HepG2 (cell line): ENCODE results near the gene PIM3. TPM values are rescaled to one million over a fixed set of nuclear protein-coding genes. Genes with fewer than 3 reads are reported as not detected.
A peak's percentile ranks its signal among the peaks of the same experiment; 100 is the strongest.

Source experiments
- ATF2 ChIP-seq: sonication (generic); formaldehyde crosslinking; IDR thresholded peaks from 2 replicates; pipeline ENCODE4 v1.4.0; 2020; ENCODE audit warnings: missing genetic modification reagents
- BCL3 ChIP-seq: sonication (generic); formaldehyde crosslinking; IDR thresholded peaks from 2 replicates; pipeline ENCODE4 v1.5.1; 2020; ENCODE audit warnings: mild to moderate bottlenecking, missing genetic modification reagents, moderate library complexity
- CREB1 ChIP-seq, 2 experiments: fragments of 450-650 bp in 1 of 2; IDR thresholded peaks; 2 replicates each; pipeline ENCODE4 v1.6.1; 2016 to 2017; ENCODE audit warnings: control low read depth in 1 of 2, mild to moderate bottlenecking in 1 of 2, missing compliant biosample characterization in 1 of 2, missing genetic modification characterization in 1 of 2
- FOSL1 ChIP-seq: sonication (generic); formaldehyde crosslinking; IDR thresholded peaks from 2 replicates; pipeline ENCODE4 v1.9.0; 2021; ENCODE audit warnings: missing genetic modification reagents, borderline replicate concordance
- GFI1 ChIP-seq: sonication (generic); formaldehyde crosslinking; IDR thresholded peaks from 2 replicates; pipeline ENCODE4 v1.5.0; 2020; ENCODE audit warnings: missing genetic modification reagents, mild to moderate bottlenecking, borderline replicate concordance
- HOXA9 ChIP-seq: sonication (generic); formaldehyde crosslinking; IDR thresholded peaks from 2 replicates; pipeline ENCODE4 v1.8.1; 2022; ENCODE audit warnings: missing genetic modification reagents, mild to moderate bottlenecking, moderate library complexity, borderline replicate concordance
- MIER3 ChIP-seq: IDR thresholded peaks from 2 replicates; pipeline ENCODE4 v1.6.1; 2016; ENCODE audit warnings: missing compliant biosample characterization, borderline replicate concordance
- MYNN ChIP-seq: sonication (generic); formaldehyde crosslinking; IDR thresholded peaks from 2 replicates; pipeline ENCODE4 v1.4.0; 2020; ENCODE audit warnings: mild to moderate bottlenecking, low read depth, missing genetic modification reagents
- NFKB2 ChIP-seq: sonication (generic); formaldehyde crosslinking; IDR thresholded peaks from 2 replicates; pipeline ENCODE4 v1.4.0; 2020; ENCODE audit warnings: missing genetic modification reagents, borderline replicate concordance
- SAP130 ChIP-seq: IDR thresholded peaks from 2 replicates; pipeline ENCODE4 v1.6.1; 2016; ENCODE audit warnings: low read depth
- SNAPC2 ChIP-seq: sonication (generic); formaldehyde crosslinking; IDR thresholded peaks from 2 replicates; pipeline ENCODE4 v1.8.1; 2022; ENCODE audit warnings: mild to moderate bottlenecking, missing genetic modification reagents
- YEATS2 ChIP-seq: sonication (generic); formaldehyde crosslinking; IDR thresholded peaks from 2 replicates; pipeline ENCODE4 v1.4.0; 2020; ENCODE audit warnings: missing genetic modification reagents, borderline replicate concordance
- ZBTB33 ChIP-seq: sonication (generic); formaldehyde crosslinking; IDR thresholded peaks from 2 replicates; pipeline ENCODE4 v1.4.0; 2020; ENCODE audit warnings: missing genetic modification reagents
- ZFP36L1 ChIP-seq: sonication (generic); formaldehyde crosslinking; IDR thresholded peaks from 2 replicates; pipeline ENCODE4 v1.8.0; 2022; ENCODE audit warnings: mild to moderate bottlenecking, missing genetic modification reagents, moderate library complexity
- ZNF281 ChIP-seq: sonication (generic); formaldehyde crosslinking; IDR thresholded peaks from 2 replicates; pipeline ENCODE4 v1.4.0; 2020; ENCODE audit warnings: missing genetic modification reagents, borderline replicate concordance
- ZNF296 ChIP-seq: sonication (generic); formaldehyde crosslinking; conservative IDR thresholded peaks from 2 replicates; pipeline ENCODE4 v1.5.0; 2020; ENCODE audit warnings: mild to moderate bottlenecking, missing genetic modification reagents
- ZNF362 ChIP-seq: sonication (generic); formaldehyde crosslinking; IDR thresholded peaks from 2 replicates; pipeline ENCODE4 v1.4.0; 2020; ENCODE audit warnings: missing genetic modification reagents, mild to moderate bottlenecking, borderline replicate concordance
- ZNF501 ChIP-seq: sonication (generic); formaldehyde crosslinking; IDR thresholded peaks from 2 replicates; pipeline ENCODE4 v1.5.1; 2020; ENCODE audit warnings: mild to moderate bottlenecking, moderate library complexity, missing genetic modification reagents
- ZNF576 ChIP-seq: sonication (generic); formaldehyde crosslinking; IDR thresholded peaks from 2 replicates; pipeline ENCODE4 v1.4.0; 2020; ENCODE audit warnings: mild to moderate bottlenecking, missing genetic modification reagents
- polyA plus RNA-seq, 8 experiments: library from polyadenylated mRNA; depleted of rRNA in 3 of 8; stranded (reverse) in 7 of 8; unstranded in 1 of 8; fragments of >200 nt; fragmentation: Illumina TruSeq in 4 of 8; extraction: Trizol in 4 of 8; gene quantifications; 2 replicates each; pipeline versions ENCODE4 v1.2.1 to v1.2.3, GENCODE V29; 2011 to 2016; ENCODE audit warnings: low read depth in 4 of 8, missing spikeins in 1 of 8, mixed read lengths in 1 of 8; ENCODE audit not compliant: insufficient read depth in 1 of 8
- total RNA-seq, 5 experiments: library from RNA; depleted of rRNA; stranded (reverse); fragments of >200 nt; fragmentation: Illumina TruSeq; extraction: Trizol; gene quantifications; 2 replicates each; pipeline ENCODE4 v1.2.3, GENCODE V29; 2016; ENCODE audit warnings: low read depth in 1 of 5

PIM3 gene
- total and polyA plus RNA-seq, 2 of the 13 experiments (the other 11 are each of a cell fraction or from before 2014, with no cell fraction given): 21.6 to 31.2 TPM

- no peak for TF ChIP-seq ZBTB33 (CRISPR knock-in tag)
- no peak for TF ChIP-seq FOSL1 (CRISPR knock-in tag)
- TF ChIP-seq SNAPC2 (CRISPR knock-in tag): peak; percentile 79
- no peak for TF ChIP-seq ZNF576
- no peak for TF ChIP-seq CREB1 (IDR thresholded peaks at IDR 0.05)
- no peak for TF ChIP-seq CREB1 (CRISPR knock-in tag; IDR thresholded peaks at IDR 0.05)
- no peak for TF ChIP-seq ZFP36L1 (CRISPR knock-in tag)
- TF ChIP-seq ATF2 (CRISPR knock-in tag): no peak; the same call in 1 of the 2 replicates
- TF ChIP-seq ZNF281 (CRISPR knock-in tag): peak; percentile 82
- 0 out of 2 replicates have a peak, but pooled peaks have one; percentile 52 for TF ChIP-seq MYNN (CRISPR knock-in tag)
- TF ChIP-seq ZNF362 (CRISPR knock-in tag): no peak
- TF ChIP-seq BCL3 (CRISPR knock-in tag): no peak; the same call in 1 of the 2 replicates
- no peak; the same call in 1 of the 2 replicates for TF ChIP-seq ZNF296 (CRISPR knock-in tag)
- no peak for TF ChIP-seq ZNF501
- no peak for TF ChIP-seq HOXA9 (CRISPR knock-in tag)
- no peak; the same call in 1 of the 2 replicates for TF ChIP-seq MIER3 (CRISPR knock-in tag)
- no peak for TF ChIP-seq YEATS2 (CRISPR knock-in tag)
- TF ChIP-seq GFI1 (CRISPR knock-in tag): no peak
- TF ChIP-seq NFKB2 (CRISPR knock-in tag): no peak; the same call in 1 of the 2 replicates
- peak; percentile 78 for TF ChIP-seq SAP130 (CRISPR knock-in tag)
These were observed 17.8 kb upstream of the PIM3 start (continued) for GRCh38 chr22:49942565-49943404.
